Esophagus (tissue), 2 donors: Measurements from ENCODE around the gene TDRD12. TPM values are rescaled to one million over a fixed set of nuclear protein-coding genes. Genes with fewer than 3 reads are reported as not detected.

Experiments
- H3K27ac ChIP-seq, 2 donors: one replicate each; pipeline ENCODE4 v1.5.1; 2013; ENCODE audit warnings: low read depth in 2 of 2, mild to moderate bottlenecking in 2 of 2, inconsistent platforms in 1 of 2, low read length in 1 of 2, moderate library complexity in 1 of 2
- H3K27me3 ChIP-seq, 2 donors: one replicate each; pipeline ENCODE4 v1.6.1; 2013; ENCODE audit warnings: low read length in 2 of 2, control low read depth in 1 of 2, mild to moderate bottlenecking in 1 of 2; ENCODE audit not compliant: insufficient read depth in 2 of 2, control insufficient read depth in 1 of 2
- H3K36me3 ChIP-seq, 2 donors: one replicate each; pipeline ENCODE4 v1.6.1; 2013; ENCODE audit warnings: low read length in 1 of 2; ENCODE audit not compliant: control insufficient read depth in 2 of 2, insufficient read depth in 2 of 2
- H3K4me1 ChIP-seq, 2 donors: one replicate each; pipeline ENCODE4 v1.6.1; 2013; ENCODE audit warnings: low read length in 1 of 2; ENCODE audit not compliant: control insufficient read depth in 2 of 2, insufficient read depth in 2 of 2
- H3K4me3 ChIP-seq, 2 donors: one replicate each; pipeline ENCODE4 v1.5.1; 2013; ENCODE audit warnings: low read length in 2 of 2, mild to moderate bottlenecking in 2 of 2, low read depth in 1 of 2, moderate library complexity in 1 of 2
- H3K9me3 ChIP-seq, 2 donors: one replicate each; pipeline ENCODE4 v1.6.1; 2013; ENCODE audit warnings: mild to moderate bottlenecking in 2 of 2, low read depth in 1 of 2, low read length in 1 of 2, moderate library complexity in 1 of 2; ENCODE audit not compliant: control insufficient read depth in 2 of 2, insufficient read depth in 1 of 2
- WGBS, 2 donors: extraction: QIAGEN DNeasy Blood & Tissue Kit; methylation state at CpG; one replicate each; pipeline ENCODE4 v1.1.7; 2013; 5-methylcytosine and 5-hydroxymethylcytosine counted together
- polyA plus RNA-seq, 2 donors: library from polyadenylated mRNA; stranded (reverse); fragments of 200-250 nt; gene quantifications; one replicate each; pipeline ENCODE4 v1.2.3, GENCODE V29; 2013
- donor health status: healthy with polysubstance abuse.
- donor health status: Bipolar disorder and iron deficiency.

Gene TDRD12
- polyA plus RNA-seq, 2 donors, result 0.04 to 0.06 TPM

GRCh38 chr19:32875428-32875827 is 155.9 kb downstream of the TDRD12 start:
- no peak overlapping the region for H3K4me3 ChIP-seq
- no peak overlapping the region for H3K27ac ChIP-seq
- no peaks in the 10 kb centered on the region for H3K9me3 ChIP-seq
- no peaks in the 10 kb centered on the region for H3K4me1 ChIP-seq
- WGBS, 2 donors, result 77 to 78% methylated on average over 7 of the region's 7 CpGs
- no peaks in the 10 kb centered on the region for H3K27me3 ChIP-seq
- H3K36me3 ChIP-seq, result peaks cover 0 to 7% of the 10 kb centered on the region in 2 donors

GRCh38 chr19:32876236-32876918 is 156.8 kb downstream of the TDRD12 start:
- H3K4me1 ChIP-seq, result no peaks in the 10 kb centered on the region
- H3K4me3 ChIP-seq, result no peak overlapping the region
- 85 to 87% methylated on average over 9 of the region's 9 CpGs for WGBS, 2 donors
- H3K27ac ChIP-seq, result no peak overlapping the region
- no peaks in the 10 kb centered on the region for H3K9me3 ChIP-seq
- peaks cover 0 to 7% of the 10 kb centered on the region in 2 donors for H3K36me3 ChIP-seq
- no peaks in the 10 kb centered on the region for H3K27me3 ChIP-seq

GRCh38 chr19:32876919-32877285 is 157.3 kb downstream of the TDRD12 start:
- Histone ChIP-seq H3K27me3 (no peaks in the 10 kb centered on the region), H3K36me3 (peaks cover 0 to 10% of the 10 kb centered on the region in 2 donors), H3K9me3 (no peaks in the 10 kb centered on the region), H3K27ac (no peak overlapping the region), H3K4me3 (no peak overlapping the region), H3K4me1 (peaks cover 0 to 3% of the 10 kb centered on the region in 2 donors)
- WGBS, 2 donors, result 80 to 86% methylated on average over 12 of the region's 12 CpGs

Other genes starting within 250 kb of the TDRD12 start
- 100 to 1,000 TPM in 1 of 2 donors, 10 to 100 TPM in 1; 95.3 to 197 TPM for gene PDCD5, start 138.6 kb upstream of the TDRD12 start, polyA plus RNA-seq
- gene ANKRD27, start 44.6 kb upstream of the TDRD12 start, polyA plus RNA-seq, result 10 to 100 TPM in 1 of 2 donors, 1 to 10 TPM in 1; 8.5 to 10.9 TPM
- under 1 TPM; 0.12 to 0.37 TPM for gene RGS9BP, start 43.9 kb upstream of the TDRD12 start, polyA plus RNA-seq
- 1 to 10 TPM; 8.5 to 8.6 TPM for gene NUDT19, start 27.9 kb upstream of the TDRD12 start, polyA plus RNA-seq
- gene SLC7A9, start 150.0 kb downstream of the TDRD12 start, polyA plus RNA-seq, result under 1 TPM; 0.16 to 0.33 TPM